Activated CD4-positive, alpha-beta T cell treated with anti-CD3 and anti-CD28 coated beads for 36 hours (primary cell): ENCODE results near the gene RSAD1. TPM values are rescaled to one million over a fixed set of nuclear protein-coding genes. Genes with fewer than 3 reads are reported as not detected.

Experiments
- ATAC-seq: fragments of 200-7000 bp; cut with Tn5 transposase; one replicate; pipeline ENCODE4 v1.10.0; 2021; ENCODE audit warnings: mild to moderate bottlenecking, moderate library complexity
- CTCF ChIA-PET: fragments of 350-600 bp; sonication (Branson Sonifier 250); formaldehyde crosslinking; loops from one replicate; lab custom pipeline; 2021; ENCODE audit warnings: antibody characterized with exemption; lab: Charles Lee
- POLR2A ChIA-PET: fragments of 350-600 bp; sonication (Branson Sonifier 250); formaldehyde crosslinking; loops from one replicate; lab custom pipeline; 2021; ENCODE audit warnings: antibody characterized with exemption, inconsistent platforms; lab: Charles Lee
- DNase-seq: peaks from one replicate; pipeline ENCODE4 v3.0.0-alpha.2; 2020
- H3K27ac Mint-ChIP-seq: one replicate; pipeline ENCODE4 v1.8.0; 2021; ENCODE audit warnings: mixed read lengths
- H3K27me3 Mint-ChIP-seq: one replicate; pipeline ENCODE4 v1.8.0; 2021; ENCODE audit warnings: mixed read lengths
- H3K36me3 Mint-ChIP-seq: one replicate; pipeline ENCODE4 v1.8.0; 2021; ENCODE audit warnings: low read depth, mixed read lengths
- H3K4me1 Mint-ChIP-seq: one replicate; pipeline ENCODE4 v1.8.0; 2021; ENCODE audit warnings: mixed read lengths
- H3K4me3 Mint-ChIP-seq: one replicate; pipeline ENCODE4 v1.8.0; 2021; ENCODE audit warnings: mild to moderate bottlenecking, moderate library complexity, mixed read lengths
- H3K9me3 Mint-ChIP-seq: one replicate; pipeline ENCODE4 v1.8.0; 2021; ENCODE audit warnings: low read depth, mixed read lengths
- intact Hi-C, 2 experiments: fragments of 100-400 bp; cut with DNase I in 1 of 2; cut with micrococcal nuclease in 1 of 2; formaldehyde crosslinking; loops; one replicate each; pipeline versions ENCODE4 v1.14.2 to v1.15.1; 2022 to 2024; cut with DNase I, micrococcal nuclease
- total RNA-seq, 2 experiments: library from RNA; stranded (reverse); gene quantifications; one replicate each; pipeline ENCODE4 v1.2.3, GENCODE V29; 2021

Gene RSAD1
- total RNA-seq, 2 experiments from 2014 or later = 21.5 to 29.0 TPM

- Mint-ChIP-seq H3K4me3 (no peak overlapping the region), H3K36me3 (no peaks in the 10 kb centered on the region), H3K4me1 (no peaks in the 10 kb centered on the region), H3K27ac (no peak overlapping the region), H3K9me3 (no peaks in the 10 kb centered on the region), H3K27me3 (no peaks in the 10 kb centered on the region)
- DNase-seq (no peak), ATAC-seq (no peak)
- POLR2A ChIA-PET = no interaction called here
- CTCF ChIA-PET = no interaction called here
- intact Hi-C loops = no loop called here
Observed at GRCh38 chr17:50495918-50496317, 17.3 kb downstream of the RSAD1 start.

GRCh38 chr17:50498021-50498874 lies 19.6 kb downstream of the RSAD1 start:
- no peaks in the 10 kb centered on the region for H3K4me1 Mint-ChIP-seq
- no peak overlapping the region for H3K27ac Mint-ChIP-seq
- CTCF ChIA-PET = interaction anchor here (0.7 kb wide), 1 partner anchor 15 kb away, joined by 3 read pairs; no protein-coding TSS in a partner anchor
- no peaks in the 10 kb centered on the region for H3K36me3 Mint-ChIP-seq
- DNase-seq = no peak
- H3K4me3 Mint-ChIP-seq = no peak overlapping the region
- ATAC-seq = no peak
- POLR2A ChIA-PET = interaction anchor here (0.6 kb wide), 1 partner anchor 270 kb away, joined by 3 read pairs; no protein-coding TSS in a partner anchor
- no peaks in the 10 kb centered on the region for H3K27me3 Mint-ChIP-seq
- intact Hi-C loops = loop anchor here in 1 of 2 experiments (2.0 kb wide), 1 partner anchor 15 kb away; no protein-coding TSS in a partner anchor
- no peaks in the 10 kb centered on the region for H3K9me3 Mint-ChIP-seq

- no peak for DNase-seq
- intact Hi-C loops = loop anchor here in 1 of 2 experiments (2.0 kb wide), 1 partner anchor 16 kb away; no protein-coding TSS in a partner anchor
- H3K27ac Mint-ChIP-seq = no peak overlapping the region
- no peaks in the 10 kb centered on the region for H3K9me3 Mint-ChIP-seq
- ATAC-seq = no peak
- peaks cover 5% of the 10 kb centered on the region for H3K4me1 Mint-ChIP-seq
- ChIA-PET CTCF (no interaction called here), POLR2A (no interaction called here)
- H3K4me3 Mint-ChIP-seq = no peak overlapping the region
- H3K36me3 Mint-ChIP-seq = no peaks in the 10 kb centered on the region
- H3K27me3 Mint-ChIP-seq = no peaks in the 10 kb centered on the region
Observed at GRCh38 chr17:50499270-50499669, 20.6 kb downstream of the RSAD1 start.

GRCh38 chr17:50499721-50500120 lies 21.1 kb downstream of the RSAD1 start:
- H3K4me3 Mint-ChIP-seq = no peak overlapping the region
- CTCF ChIA-PET = no interaction called here
- no peaks in the 10 kb centered on the region for H3K36me3 Mint-ChIP-seq

GRCh38 chr17:50501054-50501453 lies 22.4 kb downstream of the RSAD1 start:
- Mint-ChIP-seq H3K4me1 (peaks cover 5% of the 10 kb centered on the region), H3K27me3 (peaks cover 2% of the 10 kb centered on the region), H3K4me3 (no peak overlapping the region), H3K36me3 (no peaks in the 10 kb centered on the region), H3K27ac (no peak overlapping the region), H3K9me3 (no peaks in the 10 kb centered on the region)
- CTCF ChIA-PET = interaction anchor here (0.9 to 1.8 kb wide), 9 partner anchors 8 to 226 kb away, joined by 3 to 14 read pairs (median 6); partner anchors contain the start of gene RSAD1
- intact Hi-C loops = no loop called here
- peak; percentile 34 for ATAC-seq
- peak; percentile 61 for DNase-seq
- POLR2A ChIA-PET = no interaction called here

More at GRCh38 chr17:50499721-50500120, 21.1 kb downstream of the RSAD1 start:
- Mint-ChIP-seq H3K4me1 (peaks cover 5% of the 10 kb centered on the region), H3K27ac (no peak overlapping the region), H3K9me3 (no peaks in the 10 kb centered on the region), H3K27me3 (no peaks in the 10 kb centered on the region)
- ATAC-seq (no peak), DNase-seq (no peak)
- POLR2A ChIA-PET = no interaction called here
- intact Hi-C loops = loop anchor here in 1 of 2 experiments (2.0 kb wide), 1 partner anchor 17 kb away; no protein-coding TSS in a partner anchor

GRCh38 chr17:50502301-50502990 lies 23.8 kb downstream of the RSAD1 start:
- no peak overlapping the region for H3K4me3 Mint-ChIP-seq

GRCh38 chr17:50505591-50506130 lies 27.0 kb downstream of the RSAD1 start:
- POLR2A ChIA-PET = no interaction called here

More at GRCh38 chr17:50502301-50502990, 23.8 kb downstream of the RSAD1 start:
- DNase-seq = no peak
- Mint-ChIP-seq H3K27me3 (peaks cover 2% of the 10 kb centered on the region), H3K9me3 (no peaks in the 10 kb centered on the region), H3K27ac (no peak overlapping the region), H3K4me1 (peaks cover 5% of the 10 kb centered on the region), H3K36me3 (no peaks in the 10 kb centered on the region)
- CTCF ChIA-PET = interaction anchor here (0.7 to 1.8 kb wide), 5 partner anchors 10 to 446 kb away, joined by 3 to 14 read pairs (median 3); partner anchors contain the start of gene RSAD1
- POLR2A ChIA-PET = no interaction called here
- intact Hi-C loops = no loop called here
- ATAC-seq = no peak

GRCh38 chr17:50506298-50506697 lies 27.6 kb downstream of the RSAD1 start:
- no peak for DNase-seq
- H3K9me3 Mint-ChIP-seq = no peaks in the 10 kb centered on the region
- H3K27me3 Mint-ChIP-seq = peaks cover 2% of the 10 kb centered on the region
- ATAC-seq = no peak
- H3K4me1 Mint-ChIP-seq = peaks cover 24% of the 10 kb centered on the region
- no peak overlapping the region for H3K4me3 Mint-ChIP-seq
- H3K27ac Mint-ChIP-seq = no peak overlapping the region
- POLR2A ChIA-PET = no interaction called here
- CTCF ChIA-PET = interaction anchor here (0.6 to 2.3 kb wide), 3 partner anchors 12 to 336 kb away, joined by 3 to 5 read pairs (median 3); no protein-coding TSS in a partner anchor
- no peaks in the 10 kb centered on the region for H3K36me3 Mint-ChIP-seq
- intact Hi-C loops = no loop called here

More at GRCh38 chr17:50505591-50506130, 27.0 kb downstream of the RSAD1 start:
- H3K4me1 Mint-ChIP-seq = peaks cover 17% of the 10 kb centered on the region
- H3K36me3 Mint-ChIP-seq = no peaks in the 10 kb centered on the region
- H3K4me3 Mint-ChIP-seq = no peak overlapping the region
- no peak overlapping the region for H3K27ac Mint-ChIP-seq
- intact Hi-C loops = no loop called here
- CTCF ChIA-PET = interaction anchor here (0.8 to 2.3 kb wide), 4 partner anchors 12 to 125 kb away, joined by 3 to 5 read pairs (median 4); no protein-coding TSS in a partner anchor
- ATAC-seq (no peak), DNase-seq (no peak)
- peaks cover 2% of the 10 kb centered on the region for H3K27me3 Mint-ChIP-seq
- H3K9me3 Mint-ChIP-seq = no peaks in the 10 kb centered on the region

GRCh38 chr17:50507871-50508572 lies 29.4 kb downstream of the RSAD1 start, which contains the start of gene MYCBPAP:
Gene MYCBPAP, plus strand, starts transcription at chr17:50508439. Its CDS starts 236 bp downstream, at chr17:50508675.
- Mint-ChIP-seq H3K27me3 (peaks cover 4% of the 10 kb centered on the region), H3K27ac (peak within 1 kb of the TSS; percentile 77), H3K4me3 (peak within 1 kb of the TSS; percentile 72), H3K4me1 (peaks cover 34% of the 10 kb centered on the region), H3K36me3 (no peaks in the 10 kb centered on the region), H3K9me3 (no peaks in the 10 kb centered on the region)
- ChIA-PET POLR2A (no interaction called here), CTCF (no interaction called here)
- ATAC-seq = peak; percentile 38
- intact Hi-C loops = loop anchor here (1.0 to 2.0 kb wide), 2 partner anchors 29 to 199 kb away; partner anchors contain the start of genes ANKRD40 (in 1 of the 2) and RSAD1 (in 1 of the 2)
- DNase-seq = peak; percentile 85
